Measurements from ENCODE around the gene NLN.
A peak's percentile ranks its signal among the peaks of the same experiment; 100 is the strongest.

The NLN gene

GRCh38 chr5:65811885-65812284 is 89.9 kb downstream of the NLN start:
- no peak for TF ChIP-seq ZFX (IDR thresholded peaks at IDR 0.05)
- TF ChIP-seq CTCF (conservative IDR thresholded peaks at IDR 0.05) = no peak
- H3K27ac ChIP-seq = peak overlapping the region; percentile 54; the same call in 1 of the 2 replicates

- H3K27ac ChIP-seq = no peak overlapping the region
- TF ChIP-seq ZFX (IDR thresholded peaks at IDR 0.05) (no peak), CTCF (conservative IDR thresholded peaks at IDR 0.05) (no peak)
Measured at GRCh38 chr5:65812648-65813047, 90.6 kb downstream of the NLN start.

- no peak overlapping the region for H3K27ac ChIP-seq
- TF ChIP-seq ZFX (IDR thresholded peaks at IDR 0.05) (no peak), CTCF (conservative IDR thresholded peaks at IDR 0.05) (no peak)
Measured at GRCh38 chr5:65813174-65813573, 91.2 kb downstream of the NLN start.

GRCh38 chr5:65815161-65815560 is 93.2 kb downstream of the NLN start:
- TF ChIP-seq CTCF (conservative IDR thresholded peaks at IDR 0.05) (no peak), ZFX (IDR thresholded peaks at IDR 0.05) (no peak)

GRCh38 chr5:65816729-65817128 is 94.7 kb downstream of the NLN start:
- no peak for TF ChIP-seq ZFX (IDR thresholded peaks at IDR 0.05)
- TF ChIP-seq CTCF (conservative IDR thresholded peaks at IDR 0.05) = no peak
- no peak overlapping the region for H3K27ac ChIP-seq

More at GRCh38 chr5:65815161-65815560, 93.2 kb downstream of the NLN start:
- no peak overlapping the region for H3K27ac ChIP-seq

GRCh38 chr5:65817931-65818330 is 95.9 kb downstream of the NLN start:
- TF ChIP-seq CTCF (conservative IDR thresholded peaks at IDR 0.05) = no peak
- no peak for TF ChIP-seq ZFX (IDR thresholded peaks at IDR 0.05)
- H3K27ac ChIP-seq = no peak overlapping the region

GRCh38 chr5:65818592-65818991 is 96.6 kb downstream of the NLN start:
- H3K27ac ChIP-seq = no peak overlapping the region
- TF ChIP-seq ZFX (IDR thresholded peaks at IDR 0.05) (no peak), CTCF (conservative IDR thresholded peaks at IDR 0.05) (no peak)
